Thymus (tissue), 11 donors: ENCODE data around the gene ARL8B. TPM values are rescaled to one million over a fixed set of nuclear protein-coding genes. Genes with fewer than 3 reads are reported as not detected.

Experiments
- DNase-seq, 9 donors: peaks; one replicate each; pipeline ENCODE4 v3.0.0-alpha.2; 2013; ENCODE audit warnings: low spot score in 9 of 9, low read depth in 6 of 9, missing footprints in 1 of 9
- H3K27ac ChIP-seq, 2 donors: one replicate each; pipeline ENCODE4 v1.5.1; 2013; ENCODE audit warnings: control low read depth in 1 of 2, low read depth in 1 of 2, low read length in 1 of 2, mild to moderate bottlenecking in 1 of 2, moderate library complexity in 1 of 2
- H3K27me3 ChIP-seq, 2 donors: one replicate each; pipeline ENCODE4 v1.5.1; 2013; ENCODE audit warnings: low read length in 1 of 2; ENCODE audit not compliant: control insufficient read depth in 2 of 2, insufficient read depth in 1 of 2
- H3K36me3 ChIP-seq, 2 donors: one replicate each; pipeline ENCODE4 v1.5.1; 2013; ENCODE audit warnings: low read length in 1 of 2, mild to moderate bottlenecking in 1 of 2, moderate library complexity in 1 of 2; ENCODE audit not compliant: control insufficient read depth in 2 of 2, insufficient read depth in 2 of 2
- H3K4me1 ChIP-seq, 2 donors: one replicate each; pipeline ENCODE4 v1.5.1; 2013; ENCODE audit warnings: low read length in 2 of 2; ENCODE audit not compliant: control insufficient read depth in 2 of 2, insufficient read depth in 2 of 2
- H3K4me3 ChIP-seq, 2 donors: one replicate each; pipeline ENCODE4 v1.5.1; 2013; ENCODE audit warnings: low read length in 2 of 2, control low read depth in 1 of 2, mild to moderate bottlenecking in 1 of 2
- H3K9me3 ChIP-seq, 2 donors: one replicate each; pipeline ENCODE4 v1.5.1; 2013; ENCODE audit warnings: low read length in 1 of 2, mild to moderate bottlenecking in 1 of 2; ENCODE audit not compliant: control insufficient read depth in 2 of 2, insufficient read depth in 1 of 2
- WGBS: extraction: QIAGEN DNeasy Blood & Tissue Kit; methylation state at CpG from one replicate; pipeline ENCODE4 v1.1.7; 2013; 5-methylcytosine and 5-hydroxymethylcytosine counted together
- polyA plus RNA-seq: library from polyadenylated mRNA; stranded (reverse); fragments of 200-250 nt; gene quantifications from one replicate; pipeline ENCODE4 v1.2.3, GENCODE V29; 2013
- total RNA-seq: library from RNA; stranded (reverse); fragments of 120-200 nt; gene quantifications from one replicate; pipeline ENCODE4 v1.2.4, GENCODE V29; 2013
- donor health status: healthy.

The ARL8B gene
- total and polyA plus RNA-seq, 2 donors: 29.8 to 53.2 TPM

DNA sequence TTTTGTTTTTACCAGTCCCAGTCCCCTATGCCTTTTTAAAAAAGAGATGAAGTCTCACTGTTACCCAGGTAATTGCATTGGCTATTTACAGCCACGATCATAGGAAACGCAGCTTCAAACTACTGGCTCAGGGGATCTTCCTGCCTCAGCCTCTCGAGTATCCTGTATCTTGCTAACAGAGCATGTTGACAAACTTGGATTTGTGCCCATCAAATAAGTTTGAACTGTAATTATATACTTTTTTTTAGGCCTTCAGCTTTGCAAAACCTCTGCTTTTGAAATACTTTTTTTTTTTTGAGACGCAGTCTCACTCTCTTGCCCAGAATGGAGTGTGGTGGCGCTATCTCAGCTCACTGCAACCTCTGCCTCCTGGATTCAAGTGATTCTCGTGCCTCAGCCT is 62.4 kb downstream of the ARL8B start:
- Histone ChIP-seq H3K27me3 (no peaks in the 10 kb centered on the region), H3K4me3 (no peak overlapping the region), H3K36me3 (peaks cover 0 to 11% of the 10 kb centered on the region in 2 donors), H3K4me1 (peaks cover 42 to 57% of the 10 kb centered on the region in 2 donors), H3K9me3 (peaks cover 0 to 3% of the 10 kb centered on the region in 2 donors), H3K27ac (peak overlapping the region; percentile 55 to 94)
- 63% methylated on average over 6 of the region's 6 CpGs for WGBS
- no peak for DNase-seq

DNA sequence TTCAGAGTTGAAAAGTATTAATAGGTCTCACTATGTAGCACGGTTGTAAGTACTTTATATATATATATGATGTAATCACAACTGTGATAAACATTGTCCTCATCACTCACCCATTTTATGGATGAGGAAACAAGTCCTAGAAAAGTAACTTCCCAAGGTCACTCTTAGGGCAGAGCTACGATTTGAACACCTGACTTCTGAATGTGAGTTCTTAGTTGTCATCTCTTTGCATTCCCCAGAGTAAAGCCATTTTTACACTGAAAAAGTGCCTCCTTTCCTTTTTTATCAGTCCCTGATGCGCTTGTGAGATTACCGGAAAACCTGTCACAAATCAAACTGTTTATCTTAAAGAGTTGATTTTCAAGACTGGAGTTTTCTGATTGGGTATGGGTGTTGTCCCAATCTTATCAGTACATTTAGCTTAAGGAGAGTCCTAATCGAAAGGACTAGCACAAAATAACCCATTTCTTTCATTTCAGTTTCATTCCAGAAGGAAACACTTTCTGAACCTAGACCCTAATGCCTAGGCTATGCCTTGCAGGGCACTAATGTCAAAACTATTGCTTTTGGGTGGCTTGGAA is 63.1 kb downstream of the ARL8B start:
- Histone ChIP-seq H3K27ac (peak overlapping the region; percentile 58 to 94), H3K36me3 (peaks cover under 1 to 11% of the 10 kb centered on the region in 2 donors), H3K4me1 (peaks cover 40 to 57% of the 10 kb centered on the region in 2 donors), H3K27me3 (no peaks in the 10 kb centered on the region), H3K4me3 (no peak overlapping the region), H3K9me3 (peaks cover 0 to 3% of the 10 kb centered on the region in 2 donors)
- WGBS: 95% methylated on average over 5 of the region's 5 CpGs
- no peak for DNase-seq

DNA sequence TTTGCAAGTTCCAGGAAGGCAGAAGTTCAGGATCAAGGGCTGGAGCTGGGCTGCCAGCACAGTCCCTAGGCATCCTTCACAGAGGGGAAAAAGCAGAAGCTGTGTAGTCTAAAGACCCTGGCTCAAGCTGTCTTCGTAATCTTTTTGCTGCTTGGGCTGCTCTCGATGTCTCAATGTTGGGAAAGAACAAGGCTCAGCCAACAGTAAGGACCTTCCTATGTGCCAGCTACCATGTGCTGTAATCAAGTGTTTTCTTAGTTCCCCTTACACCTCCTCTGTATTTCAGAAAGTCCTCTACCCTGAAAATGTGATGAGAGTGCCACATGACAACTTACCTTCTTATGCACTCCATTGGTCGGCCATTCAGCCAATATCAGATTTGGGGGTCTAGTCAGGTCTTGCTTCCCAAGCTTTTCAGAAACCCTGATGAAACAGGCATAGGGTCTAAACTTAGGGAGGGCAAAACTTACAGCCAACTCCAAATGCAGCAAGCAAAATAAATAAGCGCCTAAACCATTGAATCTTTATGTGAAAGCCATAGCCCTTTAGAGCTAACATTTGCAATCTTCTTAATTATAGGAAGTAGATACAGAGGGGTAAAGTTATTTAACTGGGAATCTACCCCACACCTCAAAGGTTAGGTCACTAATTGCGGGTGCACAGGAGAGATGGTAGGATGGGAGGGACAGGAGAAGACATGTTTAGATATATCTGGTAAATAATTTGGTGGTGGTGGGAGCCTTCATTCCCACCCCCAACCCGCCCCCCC is 64.2 kb downstream of the ARL8B start:
- WGBS: 65% methylated on average over 6 of the region's 6 CpGs
- peak overlapping the region; percentile 80 to 94 for H3K27ac ChIP-seq
- H3K4me1 ChIP-seq: peaks cover 32 to 52% of the 10 kb centered on the region in 2 donors

DNA sequence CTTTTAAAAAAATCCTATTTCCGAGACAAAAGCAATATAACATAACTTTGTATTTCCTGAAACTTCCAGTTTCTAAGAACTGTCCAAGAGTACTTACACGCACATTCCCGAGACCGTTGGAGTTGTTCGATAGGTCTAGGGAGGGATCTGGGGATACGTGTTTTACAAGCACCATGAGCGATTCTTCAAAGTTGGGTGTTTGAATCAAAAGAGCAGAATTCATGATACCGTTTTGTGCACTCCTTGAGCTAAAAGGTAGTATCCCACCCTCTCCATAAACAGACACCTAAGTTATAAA is 64.7 kb downstream of the ARL8B start:
- H3K36me3 ChIP-seq: peaks cover 5 to 11% of the 10 kb centered on the region in 2 donors
- DNase-seq: no peak
- peak overlapping the region; percentile 83 to 100 for H3K4me3 ChIP-seq
- no peaks in the 10 kb centered on the region for H3K27me3 ChIP-seq
- H3K27ac ChIP-seq: peak overlapping the region; percentile 66 to 94
- H3K4me1 ChIP-seq: peaks cover 28 to 50% of the 10 kb centered on the region in 2 donors
- H3K9me3 ChIP-seq: peaks cover 0 to 3% of the 10 kb centered on the region in 2 donors
- WGBS: 14% methylated on average over 8 of the region's 8 CpGs

More for the DNA sequence above, 64.2 kb downstream of the ARL8B start:
- peak in 1 of 9 donors; percentile 56 for DNase-seq
- Histone ChIP-seq H3K36me3 (peaks cover 5 to 11% of the 10 kb centered on the region in 2 donors), H3K27me3 (no peaks in the 10 kb centered on the region), H3K9me3 (peaks cover 0 to 3% of the 10 kb centered on the region in 2 donors), H3K4me3 (peak overlapping the region; percentile 83 to 100)

DNA sequence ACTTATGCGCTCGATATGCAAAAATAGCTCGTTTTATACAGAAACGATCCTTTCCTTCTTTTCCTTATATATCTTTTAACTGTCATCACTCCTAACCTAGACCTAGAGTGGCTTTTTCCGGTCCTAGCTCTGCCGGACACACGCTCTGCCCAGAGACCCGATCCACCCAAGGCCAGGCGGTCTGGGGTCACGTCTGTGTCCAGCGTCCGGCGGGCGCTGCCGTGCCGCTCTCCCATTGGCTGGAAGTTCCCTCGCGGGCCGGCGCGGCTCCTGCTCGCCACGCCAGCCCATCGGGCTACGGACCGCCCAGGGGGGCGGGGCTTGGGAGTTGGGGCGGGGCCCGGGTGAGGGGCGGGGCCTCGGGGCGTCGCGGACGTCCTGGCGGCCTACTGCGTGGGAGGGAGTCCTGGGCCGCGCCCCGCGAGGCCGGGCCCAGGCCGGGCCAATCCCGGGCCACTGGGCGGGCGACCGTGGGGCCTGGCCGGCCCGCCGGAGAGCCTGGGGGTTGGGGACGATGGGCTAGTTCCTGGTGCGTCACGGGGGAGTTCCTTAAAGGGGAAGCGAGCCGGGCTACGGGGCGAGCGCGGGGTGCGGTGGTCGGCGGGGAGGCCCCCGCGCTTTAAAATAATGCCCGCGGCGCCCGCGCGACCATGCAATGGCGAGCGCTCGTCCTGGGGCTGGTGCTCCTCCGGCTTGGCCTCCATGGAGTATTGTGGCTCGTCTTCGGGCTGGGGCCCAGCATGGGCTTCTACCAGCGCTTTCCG is 65.2 kb downstream of the ARL8B start, which contains the start of gene EDEM1:
TSS of gene EDEM1 (plus strand) at position 552 of the 764 bp plus-strand sequence. CDS start at position 651, 99 bp downstream.
- under 1% methylated on average over 78 of the region's 78 CpGs for WGBS
- peaks cover 25 to 47% of the 10 kb centered on the region in 2 donors for H3K4me1 ChIP-seq
- H3K36me3 ChIP-seq: peaks cover 5 to 11% of the 10 kb centered on the region in 2 donors
- H3K27ac ChIP-seq: peak within 1 kb of the TSS; percentile 98 to 99
- H3K27me3 ChIP-seq: no peaks in the 10 kb centered on the region
- peak within 1 kb of the TSS; percentile 83 to 100 for H3K4me3 ChIP-seq
- peak in 5 of 9 donors; percentile 80 to 94 (median 88) for DNase-seq
- H3K9me3 ChIP-seq: peaks cover 0 to 3% of the 10 kb centered on the region in 2 donors

DNA sequence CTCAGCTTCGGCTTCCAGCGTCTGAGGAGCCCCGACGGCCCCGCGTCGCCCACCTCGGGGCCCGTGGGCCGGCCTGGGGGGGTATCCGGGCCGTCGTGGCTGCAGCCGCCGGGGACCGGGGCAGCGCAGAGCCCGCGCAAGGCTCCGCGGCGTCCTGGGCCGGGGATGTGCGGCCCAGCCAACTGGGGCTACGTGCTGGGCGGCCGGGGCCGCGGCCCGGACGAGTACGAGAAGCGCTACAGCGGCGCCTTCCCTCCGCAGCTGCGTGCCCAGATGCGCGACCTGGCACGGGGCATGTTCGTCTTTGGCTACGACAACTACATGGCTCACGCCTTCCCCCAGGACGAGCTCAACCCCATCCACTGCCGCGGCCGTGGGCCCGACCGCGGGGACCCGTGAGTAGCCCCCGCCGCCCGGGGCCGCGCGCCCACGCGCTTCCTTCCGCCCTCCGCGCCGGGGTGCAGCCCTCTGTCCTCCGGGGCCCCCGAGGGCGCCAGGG is 65.9 kb downstream of the ARL8B start:
- Histone ChIP-seq H3K27me3 (no peaks in the 10 kb centered on the region), H3K36me3 (peaks cover 5 to 14% of the 10 kb centered on the region in 2 donors), H3K4me1 (peaks cover 26 to 48% of the 10 kb centered on the region in 2 donors), H3K27ac (peak overlapping the region; percentile 98 to 99), H3K9me3 (peaks cover 0 to 3% of the 10 kb centered on the region in 2 donors), H3K4me3 (peak overlapping the region; percentile 70 to 100)
- WGBS: under 1% methylated on average over 66 of the region's 66 CpGs
- peak in 2 of 9 donors; percentile 48 to 71 for DNase-seq

DNA sequence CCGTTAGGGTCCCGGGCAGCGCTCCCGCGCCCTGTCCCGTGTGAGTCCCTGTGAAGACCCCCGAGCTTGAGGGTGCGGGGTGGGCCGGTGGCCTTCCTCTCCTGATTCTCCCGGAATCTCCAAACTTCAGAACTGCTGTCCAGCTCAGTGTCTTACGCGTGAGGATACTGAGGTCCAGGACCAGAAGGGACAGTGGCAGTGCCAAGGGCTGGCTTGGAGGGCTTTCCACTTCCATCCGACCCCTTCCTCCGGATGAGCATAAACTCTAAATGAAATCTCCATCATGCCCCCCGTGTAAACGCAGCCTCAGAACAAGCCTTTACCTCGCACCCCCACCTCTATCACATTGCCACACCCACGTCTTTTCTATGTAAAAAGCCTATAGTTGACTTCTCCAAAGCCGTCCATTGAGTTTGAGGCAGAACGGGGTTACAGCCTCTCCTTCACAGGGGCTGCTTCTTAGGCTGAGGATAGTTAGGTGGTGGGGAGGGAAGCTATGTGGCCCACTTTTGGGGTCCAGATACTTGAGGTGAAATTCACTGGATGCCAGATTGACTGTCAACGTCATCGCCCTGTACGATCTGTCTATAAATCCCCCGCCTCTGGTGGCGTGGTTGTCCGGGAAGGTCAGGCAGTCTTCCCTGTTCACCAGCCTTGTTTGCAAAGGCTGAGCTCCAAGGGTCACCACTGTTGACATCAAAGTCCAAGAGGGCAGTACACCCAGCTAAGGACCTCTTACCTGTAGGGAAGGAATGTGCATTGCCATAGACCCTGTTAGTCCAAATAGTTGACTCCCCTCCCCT is 66.5 kb downstream of the ARL8B start:
- H3K36me3 ChIP-seq: peaks cover 5 to 13% of the 10 kb centered on the region in 2 donors
- H3K9me3 ChIP-seq: peaks cover 0 to 3% of the 10 kb centered on the region in 2 donors
- peak overlapping the region; percentile 70 to 100 for H3K4me3 ChIP-seq
- no peaks in the 10 kb centered on the region for H3K27me3 ChIP-seq
- 4% methylated on average over 26 of the region's 26 CpGs for WGBS
- H3K4me1 ChIP-seq: peaks cover 29 to 50% of the 10 kb centered on the region in 2 donors
- peak in 3 of 9 donors; percentile 82 to 93 (median 83) for DNase-seq
- peak overlapping the region; percentile 98 to 99 for H3K27ac ChIP-seq

DNA sequence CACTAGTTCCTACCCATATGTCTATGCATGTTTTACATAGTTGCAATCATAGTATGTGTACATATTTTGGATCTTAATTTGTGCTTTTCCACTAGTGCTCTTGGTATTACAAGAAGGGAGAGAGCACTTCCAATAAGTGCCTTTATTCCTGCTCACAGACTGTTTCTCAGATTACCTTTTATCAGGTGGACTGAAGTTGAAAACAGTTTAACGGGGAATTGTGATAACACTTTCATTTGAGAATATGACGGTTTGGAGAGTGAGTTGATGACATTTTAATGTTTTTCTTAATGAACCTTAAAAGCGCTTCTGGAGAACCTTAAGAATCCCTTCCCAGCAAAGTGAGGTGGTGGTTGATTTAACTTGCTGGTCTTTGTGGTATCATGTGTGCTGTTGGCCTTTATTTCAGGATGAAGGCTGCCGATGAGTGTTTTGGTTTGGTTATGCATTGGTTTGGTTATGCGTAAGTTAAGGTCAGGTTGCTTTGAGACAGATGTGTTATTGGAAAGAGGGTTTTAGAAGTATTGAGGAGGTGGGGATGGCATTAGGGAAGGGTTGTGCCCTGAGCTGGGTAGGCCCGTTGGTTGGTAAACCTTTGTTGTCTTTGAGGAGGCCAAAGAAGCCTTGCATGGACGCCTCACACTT is 68.2 kb downstream of the ARL8B start:
- H3K36me3 ChIP-seq: peaks cover 9 to 27% of the 10 kb centered on the region in 2 donors
- 34% methylated on average over 7 of the region's 7 CpGs for WGBS
- H3K9me3 ChIP-seq: no peaks in the 10 kb centered on the region
- peaks cover 30 to 48% of the 10 kb centered on the region in 2 donors for H3K4me1 ChIP-seq
- no peaks in the 10 kb centered on the region for H3K27me3 ChIP-seq
- H3K4me3 ChIP-seq: peak overlapping the region; percentile 70 to 100
- peak in 2 of 9 donors; percentile 35 to 67 for DNase-seq
- peak overlapping the region; percentile 86 to 99 for H3K27ac ChIP-seq
